DOHH2 (cell line): ENCODE results near the gene IREB2.

ENCODE experiments used
- H3F3A ChIP-seq: fragments of 200-600 bp; sonication (generic), shearing (Covaris generic); 2 replicates; pipeline ENCODE4 v1.6.0; 2016; ENCODE audit warnings: antibody characterized with exemption, mild to moderate bottlenecking; ENCODE audit not compliant: control insufficient read depth, insufficient read depth
- H3K27ac ChIP-seq: fragments of 200-600 bp; sonication (generic); 2 replicates; pipeline ENCODE4 v1.5.1; 2014; ENCODE audit warnings: low read depth, mild to moderate bottlenecking, low read length, moderate library complexity
- H3K27me3 ChIP-seq: fragments of 200-600 bp; sonication (generic); 2 replicates; pipeline ENCODE4 v1.6.1; 2014; ENCODE audit warnings: mild to moderate bottlenecking, low read length, mixed read lengths; ENCODE audit not compliant: control insufficient read depth
- H3K36me3 ChIP-seq: fragments of 200-600 bp; sonication (generic); 2 replicates; pipeline ENCODE4 v1.6.1; 2014; ENCODE audit warnings: mild to moderate bottlenecking, low read length, moderate library complexity, mixed read lengths; ENCODE audit not compliant: control insufficient read depth
- H3K4me1 ChIP-seq: fragments of 200-600 bp; sonication (generic); 2 replicates; pipeline ENCODE4 v1.6.1; 2014; ENCODE audit warnings: mild to moderate bottlenecking, low read length, mixed read lengths; ENCODE audit not compliant: control insufficient read depth
- H3K4me2 ChIP-seq: fragments of 200-600 bp; sonication (generic); 2 replicates; pipeline ENCODE4 v1.6.0; 2014; ENCODE audit warnings: mild to moderate bottlenecking, low read length, moderate library complexity
- H3K4me3 ChIP-seq: fragments of 200-600 bp; sonication (generic); 2 replicates; pipeline ENCODE4 v1.5.1; 2014; ENCODE audit warnings: mild to moderate bottlenecking, low read length, mixed read lengths
- H3K79me2 ChIP-seq: fragments of 200-600 bp; sonication (generic); 2 replicates; pipeline ENCODE4 v1.6.1; 2014; ENCODE audit warnings: mild to moderate bottlenecking, low read length, mixed read lengths; ENCODE audit not compliant: control insufficient read depth
- H3K9me2 ChIP-seq: fragments of 200-600 bp; sonication (generic); replicated peaks from 2 replicates; pipeline ENCODE4 v1.6.1; 2014; ENCODE audit warnings: mild to moderate bottlenecking, low read length, mixed read lengths; ENCODE audit not compliant: control insufficient read depth
- H3K9me3 ChIP-seq: fragments of 200-600 bp; sonication (generic); 2 replicates; pipeline ENCODE4 v1.6.1; 2014; ENCODE audit warnings: antibody characterized with exemption, low read length, mixed read lengths; ENCODE audit not compliant: control insufficient read depth, insufficient read depth
- H4K20me1 ChIP-seq: fragments of 200-600 bp; sonication (generic); 2 replicates; pipeline ENCODE4 v1.6.0; 2014; ENCODE audit warnings: low read depth, mild to moderate bottlenecking, antibody characterized with exemption, low read length, moderate library complexity; ENCODE audit not compliant: control insufficient read depth, insufficient read depth
- EZH2phosphoT487 ChIP-seq: fragments of 200-600 bp; sonication (generic); IDR thresholded peaks from 2 replicates; pipeline ENCODE4 v1.6.1; 2017; ENCODE audit warnings: borderline replicate concordance, mild to moderate bottlenecking, antibody characterized with exemption, low read length, moderate library complexity, mixed read lengths
- TF ChIP-seq, protein P1 (sequence below): fragments of 200-600 bp; sonication (generic); IDR thresholded peaks from one replicate; pipeline ENCODE4 v1.5.1; 2014; ENCODE audit warnings: antibody characterized with exemption, mild to moderate bottlenecking, low read depth, low read length; ENCODE audit not compliant: poor library complexity, severe bottlenecking

Gene IREB2

GRCh38 chr15:78453447-78453846, 15.4 kb downstream of the IREB2 start:
- H3K9me3 ChIP-seq: no peaks in the 10 kb centered on the region
- H3K4me2 ChIP-seq: peak overlapping the region; percentile 42
- H3K27me3 ChIP-seq: no peaks in the 10 kb centered on the region
- peaks cover 100% of the 10 kb centered on the region for H3K79me2 ChIP-seq
- H3K4me3 ChIP-seq: peak overlapping the region; percentile 20; the same call in 1 of the 2 replicates
- peaks cover 58% of the 10 kb centered on the region for H3K36me3 ChIP-seq
- H4K20me1 ChIP-seq: peaks cover 17% of the 10 kb centered on the region
- TF ChIP-seq EZH2phosphoT487: no peak
- TF ChIP-seq, protein P1, sequence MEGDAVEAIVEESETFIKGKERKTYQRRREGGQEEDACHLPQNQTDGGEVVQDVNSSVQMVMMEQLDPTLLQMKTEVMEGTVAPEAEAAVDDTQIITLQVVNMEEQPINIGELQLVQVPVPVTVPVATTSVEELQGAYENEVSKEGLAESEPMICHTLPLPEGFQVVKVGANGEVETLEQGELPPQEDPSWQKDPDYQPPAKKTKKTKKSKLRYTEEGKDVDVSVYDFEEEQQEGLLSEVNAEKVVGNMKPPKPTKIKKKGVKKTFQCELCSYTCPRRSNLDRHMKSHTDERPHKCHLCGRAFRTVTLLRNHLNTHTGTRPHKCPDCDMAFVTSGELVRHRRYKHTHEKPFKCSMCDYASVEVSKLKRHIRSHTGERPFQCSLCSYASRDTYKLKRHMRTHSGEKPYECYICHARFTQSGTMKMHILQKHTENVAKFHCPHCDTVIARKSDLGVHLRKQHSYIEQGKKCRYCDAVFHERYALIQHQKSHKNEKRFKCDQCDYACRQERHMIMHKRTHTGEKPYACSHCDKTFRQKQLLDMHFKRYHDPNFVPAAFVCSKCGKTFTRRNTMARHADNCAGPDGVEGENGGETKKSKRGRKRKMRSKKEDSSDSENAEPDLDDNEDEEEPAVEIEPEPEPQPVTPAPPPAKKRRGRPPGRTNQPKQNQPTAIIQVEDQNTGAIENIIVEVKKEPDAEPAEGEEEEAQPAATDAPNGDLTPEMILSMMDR: no peak
- peaks cover 45% of the 10 kb centered on the region for H3K4me1 ChIP-seq
- H3K27ac ChIP-seq: no peak overlapping the region
- H3K9me2 ChIP-seq: no peaks in the 10 kb centered on the region
- no peaks in the 10 kb centered on the region for H3F3A ChIP-seq

DNA sequence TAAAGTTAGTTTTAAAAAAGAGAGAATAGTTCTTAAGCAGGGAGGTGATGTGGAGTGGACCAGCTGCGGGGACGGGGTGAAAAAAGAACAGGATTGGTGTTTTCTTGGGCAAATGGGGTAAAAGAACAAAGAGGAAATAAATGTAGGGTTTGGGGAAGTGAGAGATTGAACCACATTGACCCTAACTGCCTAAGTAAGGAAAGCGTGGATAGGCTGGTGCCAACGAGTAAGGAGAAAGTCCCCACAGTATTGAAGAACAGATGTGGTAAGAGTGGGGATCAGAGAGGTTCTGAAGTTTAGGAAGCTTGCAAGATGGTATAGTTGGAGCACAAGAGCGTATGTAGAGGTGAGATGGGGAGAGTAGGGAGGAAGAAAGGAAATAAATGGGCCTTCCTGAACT, 17.0 kb downstream of the IREB2 start:
- Histone ChIP-seq H3F3A (no peaks in the 10 kb centered on the region), H3K4me3 (no peak overlapping the region), H4K20me1 (peaks cover 15% of the 10 kb centered on the region), H3K36me3 (peaks cover 54% of the 10 kb centered on the region), H3K4me2 (no peak overlapping the region), H3K27ac (no peak overlapping the region), H3K9me3 (no peaks in the 10 kb centered on the region), H3K9me2 (no peaks in the 10 kb centered on the region), H3K4me1 (peaks cover 43% of the 10 kb centered on the region), H3K27me3 (no peaks in the 10 kb centered on the region), H3K79me2 (peaks cover 100% of the 10 kb centered on the region)
- TF ChIP-seq, protein P1: no peak
- TF ChIP-seq EZH2phosphoT487: no peak

GRCh38 chr15:78455749-78456148, 17.7 kb downstream of the IREB2 start:
- Histone ChIP-seq H3K27ac (no peak overlapping the region), H3K4me1 (peaks cover 49% of the 10 kb centered on the region), H3K79me2 (peaks cover 100% of the 10 kb centered on the region), H3K9me3 (no peaks in the 10 kb centered on the region), H4K20me1 (peaks cover 11% of the 10 kb centered on the region), H3K9me2 (no peaks in the 10 kb centered on the region), H3F3A (no peaks in the 10 kb centered on the region), H3K36me3 (peaks cover 55% of the 10 kb centered on the region), H3K27me3 (no peaks in the 10 kb centered on the region), H3K4me3 (no peak overlapping the region), H3K4me2 (no peak overlapping the region)
- TF ChIP-seq EZH2phosphoT487: no peak
- TF ChIP-seq, protein P1: no peak

DNA sequence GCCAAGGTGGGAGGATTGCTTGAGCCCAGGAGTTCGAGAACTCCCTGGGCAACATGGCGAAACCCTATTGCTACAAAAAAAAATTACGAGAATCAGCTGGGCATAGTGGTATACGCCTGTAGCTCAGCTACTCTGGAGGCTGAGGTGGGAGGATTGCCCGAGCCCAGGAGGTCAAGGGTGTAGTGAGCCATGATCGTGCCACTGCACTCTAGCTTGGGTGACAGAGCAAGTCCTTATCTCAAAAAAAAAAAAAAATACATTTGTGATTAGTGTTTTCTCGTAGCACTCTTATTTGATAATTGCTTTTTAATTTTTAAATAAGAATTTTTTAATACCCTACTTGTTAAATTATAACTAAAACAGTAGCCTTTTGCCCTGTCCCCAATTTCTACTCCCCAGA, 18.4 kb downstream of the IREB2 start:
- peaks cover 55% of the 10 kb centered on the region for H3K4me1 ChIP-seq

More for the DNA sequence above, 18.4 kb downstream of the IREB2 start:
- TF ChIP-seq EZH2phosphoT487: no peak
- TF ChIP-seq, protein P1: no peak
- Histone ChIP-seq H3K9me3 (no peaks in the 10 kb centered on the region), H4K20me1 (peaks cover 11% of the 10 kb centered on the region), H3K79me2 (peaks cover 100% of the 10 kb centered on the region), H3K4me2 (no peak overlapping the region), H3K27me3 (no peaks in the 10 kb centered on the region), H3K36me3 (peaks cover 62% of the 10 kb centered on the region), H3K4me3 (no peak overlapping the region), H3F3A (no peaks in the 10 kb centered on the region), H3K9me2 (no peaks in the 10 kb centered on the region), H3K27ac (no peak overlapping the region)
